Cardiac septum (tissue), 1 donor: ENCODE results near the gene BAG3. TPM values are rescaled to one million over a fixed set of nuclear protein-coding genes. Genes with fewer than 3 reads are reported as not detected.
"Not testable (repeated sequence)": the region's sequence is repeated elsewhere in the genome, so short reads cannot be mapped to it uniquely, and the experiment has no call there.

Experiments used
- DNase-seq: peaks from one replicate; pipeline ENCODE4 v3.0.0-alpha.2; 2020; ENCODE audit warnings: low spot score
- intact Hi-C: fragments of 100-400 bp; cut with DNase I; formaldehyde crosslinking; loops from one replicate; pipeline ENCODE4 v1.14.0; 2022
- total RNA-seq: library from RNA; stranded (reverse); fragmentation: NEBNext Ultra II Directional; extraction: Animal tissue kit (Norgen Biotek cat#: 25700); gene quantifications from one replicate; pipeline ENCODE4 v1.2.1, GENCODE V29; 2021
- donor health status: DM: no; HTN: no; CAD: no.

Gene BAG3
- total RNA-seq, 1 donor from 2014 or later: 172 TPM

- DNase-seq: no peak
Measured at GRCh38 chr10:119659951-119660350, 8.8 kb downstream of the BAG3 start.

GRCh38 chr10:119662076-119662605 is 11.0 kb downstream of the BAG3 start:
- DNase-seq, intact Hi-C loops: not testable (repeated sequence)

More at GRCh38 chr10:119659951-119660350, 8.8 kb downstream of the BAG3 start:
- intact Hi-C loops: loop anchor here (10.0 kb wide), 1 partner anchor 455 kb away; the partner anchor contains the start of gene GRK5

- DNase-seq: no peak
- intact Hi-C loops: no loop called here
Measured at GRCh38 chr10:119663866-119664698, 12.9 kb downstream of the BAG3 start.

GRCh38 chr10:119665901-119666708 is 14.9 kb downstream of the BAG3 start:
- intact Hi-C loops: loop anchor here (5.0 kb wide), 1 partner anchor 69 kb away; the partner anchor contains the start of gene TIAL1
- DNase-seq: no peak

GRCh38 chr10:119666709-119667004 is 15.5 kb downstream of the BAG3 start:
- intact Hi-C loops: loop anchor here (5.0 kb wide), 1 partner anchor 69 kb away; the partner anchor contains the start of gene TIAL1
- no peak for DNase-seq

GRCh38 chr10:119667562-119668328 is 16.6 kb downstream of the BAG3 start:
- intact Hi-C loops: loop anchor here (2.0 to 5.0 kb wide), 2 partner anchors 15 to 70 kb away; partner anchors contain the start of gene TIAL1
- DNase-seq: peak; percentile 88

GRCh38 chr10:119668461-119668860 is 17.3 kb downstream of the BAG3 start:
- no peak for DNase-seq
- intact Hi-C loops: loop anchor here (2.0 to 5.0 kb wide), 2 partner anchors 16 to 71 kb away; partner anchors contain the start of gene TIAL1

- no peak for DNase-seq
- intact Hi-C loops: loop anchor here (2.0 to 5.0 kb wide), 2 partner anchors 17 to 72 kb away; partner anchors contain the start of gene TIAL1
Measured at GRCh38 chr10:119669331-119669730, 18.2 kb downstream of the BAG3 start.

GRCh38 chr10:119669975-119670640 is 18.9 kb downstream of the BAG3 start:
- no peak for DNase-seq
- intact Hi-C loops: loop anchor here (2.0 to 5.0 kb wide), 2 partner anchors 17 to 73 kb away; partner anchors contain the start of gene TIAL1

GRCh38 chr10:119670717-119671116 is 19.5 kb downstream of the BAG3 start:
- intact Hi-C loops: no loop called here
- DNase-seq: no peak

GRCh38 chr10:119671381-119671780 is 20.2 kb downstream of the BAG3 start:
- intact Hi-C loops: no loop called here

GRCh38 chr10:119672291-119672690 is 21.1 kb downstream of the BAG3 start:
- intact Hi-C loops: no loop called here
- DNase-seq: no peak

More at GRCh38 chr10:119671381-119671780, 20.2 kb downstream of the BAG3 start:
- no peak for DNase-seq

- DNase-seq: no peak
- intact Hi-C loops: no loop called here
Measured at GRCh38 chr10:119673271-119673670, 22.1 kb downstream of the BAG3 start.

- intact Hi-C loops: no loop called here
- DNase-seq: no peak
Measured at GRCh38 chr10:119675483-119676170, 24.4 kb downstream of the BAG3 start.

GRCh38 chr10:119677126-119677525 is 25.9 kb downstream of the BAG3 start:
- no peak for DNase-seq
- intact Hi-C loops: no loop called here

- intact Hi-C loops: no loop called here
- DNase-seq: no peak
Measured at GRCh38 chr10:119677904-119678755, 26.9 kb downstream of the BAG3 start.

- no peak for DNase-seq
- intact Hi-C loops: no loop called here
Measured at GRCh38 chr10:119679480-119679829, 28.3 kb downstream of the BAG3 start.
